ENCODE measurements around the gene TRPM2. TPM values are rescaled to one million over a fixed set of nuclear protein-coding genes. Genes with fewer than 3 reads are reported as not detected.

TRPM2 gene
- total RNA-seq, 1 experiment from 2014 or later: 11.0 TPM

DNA sequence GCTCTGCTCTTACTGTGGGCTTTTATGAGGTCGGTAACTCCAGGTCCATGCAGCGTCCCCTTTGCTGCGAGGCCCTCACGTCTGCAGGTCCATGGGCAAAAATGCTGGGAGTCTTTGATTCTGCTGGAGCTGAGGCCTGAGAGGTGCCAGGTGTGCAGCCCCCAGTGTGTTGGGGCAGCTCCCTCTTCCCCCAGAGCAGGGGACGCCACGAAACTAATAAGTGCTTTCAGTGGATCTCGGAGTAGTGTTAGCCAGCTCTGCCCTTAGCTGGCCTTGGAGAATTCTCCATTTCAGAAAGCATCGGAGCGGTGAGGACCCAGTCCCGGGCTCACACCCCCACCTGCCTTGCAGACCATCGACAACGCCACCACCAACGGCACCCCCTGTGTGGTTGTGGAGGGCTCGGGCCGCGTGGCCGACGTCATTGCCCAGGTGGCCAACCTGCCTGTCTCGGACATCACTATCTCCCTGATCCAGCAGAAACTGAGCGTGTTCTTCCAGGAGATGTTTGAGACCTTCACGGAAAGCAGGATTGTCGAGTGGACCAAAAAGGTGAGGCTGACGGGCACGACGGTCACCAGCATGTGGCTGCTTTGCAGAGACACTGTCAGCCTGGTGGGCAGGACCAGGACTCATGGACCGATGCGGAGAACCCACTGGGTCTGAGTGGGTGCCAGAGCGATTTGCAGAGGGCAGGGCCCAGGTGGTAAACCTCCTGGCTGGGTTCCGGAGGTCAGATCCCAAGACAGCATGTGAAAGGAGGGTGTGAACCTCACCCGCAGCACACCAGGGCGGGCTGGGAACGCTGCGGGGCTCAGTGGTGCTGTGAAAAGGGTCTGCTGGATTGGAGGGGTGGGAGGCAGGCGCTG is 25.5 kb downstream of the TRPM2 start:
- intact Hi-C loops (cut with micrococcal nuclease): no loop called here
- Mint-ChIP-seq H3K4me1 (ENCODE audit: insufficient read depth, unreplicated experiment) (no peaks in the 10 kb centered on the region), H3K4me3 (ENCODE audit: unreplicated experiment) (no peak overlapping the region), H3K27ac (ENCODE audit: low read depth, unreplicated experiment) (no peak overlapping the region), H3K27me3 (ENCODE audit: insufficient read depth, unreplicated experiment) (peaks cover 34% of the 10 kb centered on the region), H3K9me3 (ENCODE audit: unreplicated experiment) (peaks cover 10% of the 10 kb centered on the region), H3K36me3 (ENCODE audit: insufficient read depth, unreplicated experiment) (peaks cover 6% of the 10 kb centered on the region)
- no peak for DNase-seq (ENCODE audit: unreplicated experiment)
- CTCF ChIA-PET: no interaction called here
- POLR2A ChIA-PET: no interaction called here
- no TSS peak for BruUV-seq (replicated peaks)
- no peak for TF ChIP-seq CTCF (IDR thresholded peaks at IDR 0.05; ENCODE audit: unreplicated experiment)

- POLR2A ChIA-PET: no interaction called here
- no peak for TF ChIP-seq CTCF (IDR thresholded peaks at IDR 0.05; ENCODE audit: unreplicated experiment)
- H3K4me3 Mint-ChIP-seq (ENCODE audit: unreplicated experiment): no peak overlapping the region
- H3K4me1 Mint-ChIP-seq (ENCODE audit: insufficient read depth, unreplicated experiment): no peaks in the 10 kb centered on the region
- intact Hi-C loops (cut with micrococcal nuclease): no loop called here
- CTCF ChIA-PET: no interaction called here
- DNase-seq (ENCODE audit: unreplicated experiment): no peak
- no TSS peak for BruUV-seq (replicated peaks)
- peaks cover 34% of the 10 kb centered on the region for H3K27me3 Mint-ChIP-seq (ENCODE audit: insufficient read depth, unreplicated experiment)
- no peak overlapping the region for H3K27ac Mint-ChIP-seq (ENCODE audit: low read depth, unreplicated experiment)
- peaks cover 6% of the 10 kb centered on the region for H3K36me3 Mint-ChIP-seq (ENCODE audit: insufficient read depth, unreplicated experiment)
- peaks cover 10% of the 10 kb centered on the region for H3K9me3 Mint-ChIP-seq (ENCODE audit: unreplicated experiment)
Measured at GRCh38 chr21:44379515-44379848, 26.1 kb downstream of the TRPM2 start.

DNA sequence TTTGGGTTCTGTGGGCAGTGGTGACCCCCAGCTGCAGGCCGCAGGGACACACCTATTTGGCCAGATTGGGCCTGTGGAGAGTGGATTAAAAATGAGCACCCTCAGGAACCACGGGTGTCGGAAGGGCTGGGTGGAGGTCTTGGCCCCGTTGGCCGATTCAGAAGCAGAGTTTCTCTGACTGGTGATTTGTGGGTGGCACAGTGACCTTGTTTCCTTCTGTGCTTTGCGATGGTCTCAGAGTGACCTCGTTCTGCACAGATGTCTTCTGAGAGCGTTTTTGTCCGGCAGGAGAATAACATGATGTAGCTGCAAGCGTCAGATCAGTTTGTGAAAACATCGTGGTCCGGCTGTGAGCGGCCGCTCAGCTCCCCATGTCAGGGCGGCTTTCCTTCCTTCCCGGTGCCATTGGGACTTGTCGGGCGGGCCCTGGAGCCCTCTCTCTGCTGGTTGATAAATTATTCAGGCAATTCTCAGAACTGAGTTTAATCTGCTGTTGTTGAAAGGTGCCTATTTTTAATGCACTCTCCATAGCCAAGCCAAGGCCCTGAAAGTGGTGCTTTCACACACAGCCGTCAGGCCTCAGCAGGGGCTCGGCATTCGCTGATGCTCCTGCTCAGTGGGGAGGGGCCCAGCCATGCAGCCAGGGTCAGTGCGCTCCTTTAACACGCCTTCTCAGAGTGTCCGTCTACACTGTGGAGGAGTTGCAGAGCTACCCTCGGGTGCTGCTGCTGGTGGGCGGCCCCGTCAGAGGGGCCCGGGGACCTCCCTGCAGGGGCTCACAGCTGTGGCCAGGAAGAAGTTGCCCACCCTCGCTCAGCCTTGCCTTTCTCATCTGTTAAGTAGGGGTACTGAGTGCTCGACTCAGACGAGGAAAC is 26.8 kb downstream of the TRPM2 start:
- BruUV-seq (replicated peaks): no TSS peak
- POLR2A ChIA-PET: no interaction called here
- Mint-ChIP-seq H3K36me3 (ENCODE audit: insufficient read depth, unreplicated experiment) (peaks cover 6% of the 10 kb centered on the region), H3K4me1 (ENCODE audit: insufficient read depth, unreplicated experiment) (no peaks in the 10 kb centered on the region), H3K27me3 (ENCODE audit: insufficient read depth, unreplicated experiment) (peaks cover 30% of the 10 kb centered on the region), H3K9me3 (ENCODE audit: unreplicated experiment) (peaks cover 10% of the 10 kb centered on the region), H3K27ac (ENCODE audit: low read depth, unreplicated experiment) (no peak overlapping the region), H3K4me3 (ENCODE audit: unreplicated experiment) (no peak overlapping the region)
- CTCF ChIA-PET: interaction anchor here (0.6 kb wide), 1 partner anchor 1786 kb away, joined by 4 read pairs; no protein-coding TSS in a partner anchor
- intact Hi-C loops (cut with micrococcal nuclease): no loop called here
- TF ChIP-seq CTCF (IDR thresholded peaks at IDR 0.05; ENCODE audit: unreplicated experiment): no peak
- DNase-seq (ENCODE audit: unreplicated experiment): no peak

- Mint-ChIP-seq H3K27ac (ENCODE audit: low read depth, unreplicated experiment) (no peak overlapping the region), H3K4me1 (ENCODE audit: insufficient read depth, unreplicated experiment) (no peaks in the 10 kb centered on the region), H3K9me3 (ENCODE audit: unreplicated experiment) (peaks cover 10% of the 10 kb centered on the region), H3K36me3 (ENCODE audit: insufficient read depth, unreplicated experiment) (peaks cover 6% of the 10 kb centered on the region), H3K27me3 (ENCODE audit: insufficient read depth, unreplicated experiment) (peaks cover 24% of the 10 kb centered on the region), H3K4me3 (ENCODE audit: unreplicated experiment) (no peak overlapping the region)
- intact Hi-C loops (cut with micrococcal nuclease): no loop called here
- no peak for TF ChIP-seq CTCF (IDR thresholded peaks at IDR 0.05; ENCODE audit: unreplicated experiment)
- ChIA-PET POLR2A (no interaction called here), CTCF (interaction anchor here (0.6 kb wide), 2 partner anchors 302 to 1787 kb away, joined by 3 to 4 read pairs; no protein-coding TSS in a partner anchor)
- BruUV-seq (replicated peaks): no TSS peak
- no peak for DNase-seq (ENCODE audit: unreplicated experiment)
Measured at GRCh38 chr21:44380876-44381275, 27.5 kb downstream of the TRPM2 start.

Data from MCF 10A (cell line).